Fibroblast of pulmonary artery (primary cell): ENCODE measurements around the gene DHRS3.
"Not testable (repeated sequence)": the region's sequence is repeated elsewhere in the genome, so short reads cannot be mapped to it uniquely, and the experiment has no call there.

ENCODE experiments used
- DNase-seq: peaks from one replicate; pipeline ENCODE4 v3.0.0-alpha.2; 2010; ENCODE audit warnings: low read depth
- H3K4me3 ChIP-seq: replicated peaks from 2 replicates; pipeline ENCODE4 v1.5.1; 2011; ENCODE audit warnings: low read depth, mild to moderate bottlenecking, control low read depth, low read length, moderate library complexity
- CTCF ChIP-seq: IDR thresholded peaks from 2 replicates; pipeline ENCODE4 v1.5.1; 2011; ENCODE audit warnings: mild to moderate bottlenecking, control low read depth, low read length, inconsistent platforms; ENCODE audit errors: missing control alignments

Gene DHRS3, protein sequence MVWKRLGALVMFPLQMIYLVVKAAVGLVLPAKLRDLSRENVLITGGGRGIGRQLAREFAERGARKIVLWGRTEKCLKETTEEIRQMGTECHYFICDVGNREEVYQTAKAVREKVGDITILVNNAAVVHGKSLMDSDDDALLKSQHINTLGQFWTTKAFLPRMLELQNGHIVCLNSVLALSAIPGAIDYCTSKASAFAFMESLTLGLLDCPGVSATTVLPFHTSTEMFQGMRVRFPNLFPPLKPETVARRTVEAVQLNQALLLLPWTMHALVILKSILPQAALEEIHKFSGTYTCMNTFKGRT

GRCh38 chr1:12617901-12618660, at the start of gene DHRS3:
Gene DHRS3, minus strand, starts transcription at chr1:12618210. Its CDS starts 862 bp downstream, at chr1:12617348.
- peak within 1 kb of the TSS; percentile 71 for H3K4me3 ChIP-seq
- TF ChIP-seq CTCF = no peak
- peak; percentile 78 for DNase-seq

- no peak overlapping the region for H3K4me3 ChIP-seq
- no peak for TF ChIP-seq CTCF
- peak; percentile 40 for DNase-seq
Measured at GRCh38 chr1:12666141-12666735, 48.2 kb upstream of the DHRS3 start.

DNA sequence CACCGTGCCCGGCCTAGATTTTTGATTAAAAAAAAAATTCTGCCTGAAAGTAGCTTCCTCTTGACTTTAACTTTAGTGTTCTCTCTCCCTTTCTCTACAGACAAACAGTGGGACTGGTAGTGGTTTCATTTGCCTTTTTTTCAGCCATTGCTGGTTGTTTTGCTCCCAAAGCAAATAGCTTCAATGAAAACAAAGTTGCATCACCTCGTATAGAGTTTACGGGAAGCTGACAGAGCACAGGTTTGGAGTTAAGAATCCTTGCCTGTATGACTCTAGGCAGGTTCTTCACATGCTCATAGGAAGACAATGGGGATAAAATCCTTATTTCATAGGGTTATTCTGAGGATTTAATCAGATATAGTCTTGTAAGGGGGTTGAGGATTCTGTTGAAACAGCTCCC, 47.5 kb upstream of the DHRS3 start:
- DNase-seq = no peak
- no peak for TF ChIP-seq CTCF
- H3K4me3 ChIP-seq = no peak overlapping the region

- DNase-seq = no peak
- TF ChIP-seq CTCF = no peak
- H3K4me3 ChIP-seq = no peak overlapping the region
Measured at GRCh38 chr1:12662556-12662955, 44.5 kb upstream of the DHRS3 start.

GRCh38 chr1:12661606-12662219, 43.7 kb upstream of the DHRS3 start:
- DNase-seq = no peak
- H3K4me3 ChIP-seq = no peak overlapping the region
- no peak for TF ChIP-seq CTCF

DNA sequence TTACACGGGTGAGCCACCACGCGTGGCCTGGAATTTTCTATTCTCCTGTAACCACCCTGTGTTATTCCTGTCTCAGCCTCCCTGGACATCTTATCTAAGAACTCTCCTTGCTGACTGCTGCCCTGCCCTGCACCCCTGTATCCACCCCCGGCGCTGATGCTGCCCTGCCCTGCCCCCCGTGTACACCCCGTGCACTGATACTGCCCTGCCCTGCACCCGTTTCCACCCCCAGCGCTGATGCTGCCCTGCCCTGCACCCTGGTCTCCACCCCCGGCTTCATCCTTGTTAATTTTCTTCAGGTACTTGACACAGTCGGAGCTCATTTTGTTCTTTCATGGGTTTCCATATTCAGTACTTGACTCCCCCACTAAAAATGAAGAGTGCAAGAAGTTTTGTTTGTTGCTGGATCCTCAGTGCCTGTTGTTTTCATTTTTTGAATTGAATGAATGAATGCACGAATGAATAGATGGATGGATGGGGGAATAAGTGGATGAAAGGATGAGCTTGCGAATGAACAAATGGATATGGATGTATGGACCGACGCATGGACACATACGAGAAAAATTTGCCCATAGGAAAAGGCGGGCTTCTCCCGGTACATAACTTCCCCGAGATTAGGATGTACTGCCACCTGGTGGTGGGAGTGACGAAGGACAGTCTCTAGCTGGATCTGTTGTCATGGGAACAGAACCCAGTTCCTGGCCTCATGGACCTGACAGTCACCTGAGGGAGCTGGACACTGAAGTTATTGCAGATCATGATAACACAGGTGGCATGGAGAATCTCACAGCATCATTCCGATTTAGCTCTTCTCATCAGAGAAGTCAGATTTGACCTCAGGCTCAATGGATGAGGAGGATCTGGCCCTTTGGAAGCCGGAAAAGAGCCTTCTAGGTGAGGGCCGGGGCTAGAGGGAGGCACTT, 40.8 kb upstream of the DHRS3 start:
- DNase-seq = peak; percentile 84
- TF ChIP-seq CTCF = peak; percentile 95
- no peak overlapping the region for H3K4me3 ChIP-seq

GRCh38 chr1:12657885-12658512, 40.0 kb upstream of the DHRS3 start:
- not testable (repeated sequence) for DNase-seq, H3K4me3 ChIP-seq
